ENCODE data around the gene NCOA6. TPM values are rescaled to one million over a fixed set of nuclear protein-coding genes. Genes with fewer than 3 reads are reported as not detected.

The NCOA6 gene
- total RNA-seq, 1 experiment from 2014 or later: 4.7 TPM

DNA sequence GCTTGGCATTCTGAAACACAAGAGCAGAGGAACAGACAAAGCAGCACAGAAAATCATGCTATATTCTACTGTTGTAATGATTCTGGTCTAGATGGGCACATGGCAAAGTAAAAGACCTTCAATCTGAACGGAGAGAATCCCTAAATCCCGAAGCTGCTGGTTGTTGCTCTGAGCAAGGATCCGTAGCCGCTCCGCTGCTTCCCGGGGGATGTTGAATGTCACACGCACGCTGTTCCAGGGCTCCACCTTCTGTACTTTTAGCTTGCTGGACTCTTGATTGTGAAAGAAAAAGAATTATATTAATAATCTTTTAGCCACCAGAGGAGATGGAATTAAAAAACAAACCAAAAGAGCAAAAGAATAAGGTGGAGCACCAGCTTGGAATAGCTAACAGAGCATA, 49.3 kb downstream of the NCOA6 start:
- Histone ChIP-seq H3K27ac (no peak overlapping the region), H3K36me3 (peaks cover 58% of the 10 kb centered on the region), H3K9me3 (replicated peaks) (no peaks in the 10 kb centered on the region), H3K27me3 (replicated peaks) (no peaks in the 10 kb centered on the region), H3K4me1 (replicated peaks) (no peaks in the 10 kb centered on the region), H3K4me3 (no peak overlapping the region)
- DNase-seq (ENCODE audit: low read depth in 1 of 2, low spot score in 2 of 2): no peak

DNA sequence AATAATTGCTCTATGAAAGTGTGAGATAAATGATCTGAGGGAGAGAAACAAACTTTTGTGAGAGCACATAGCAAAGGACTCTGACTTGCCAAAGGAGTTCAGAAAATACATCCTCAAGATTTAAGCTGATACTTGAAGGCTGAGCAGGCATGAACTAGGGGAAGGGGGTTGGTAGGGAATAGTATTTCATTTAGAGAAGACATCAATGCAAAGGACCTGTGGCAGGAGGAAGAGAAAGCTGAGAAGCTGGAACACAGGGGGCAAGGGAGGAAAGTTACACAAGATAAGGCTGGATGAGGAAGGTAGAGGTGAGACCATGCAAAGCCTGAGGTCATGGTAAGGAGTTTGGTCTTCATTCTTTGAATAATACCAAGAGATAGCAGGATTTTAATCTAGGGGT, 50.6 kb downstream of the NCOA6 start:
- Histone ChIP-seq H3K4me3 (no peak overlapping the region), H3K9me3 (replicated peaks) (no peaks in the 10 kb centered on the region), H3K4me1 (replicated peaks) (no peaks in the 10 kb centered on the region), H3K27me3 (replicated peaks) (no peaks in the 10 kb centered on the region), H3K36me3 (peaks cover 49% of the 10 kb centered on the region), H3K27ac (no peak overlapping the region)
- no peak for DNase-seq (ENCODE audit: low read depth in 1 of 2, low spot score in 2 of 2)

- DNase-seq (ENCODE audit: low read depth in 1 of 2, low spot score in 2 of 2): no peak
Observed at GRCh38 chr20:34774449-34774848, 51.0 kb downstream of the NCOA6 start.

GRCh38 chr20:34773726-34774125, 51.7 kb downstream of the NCOA6 start:
- Histone ChIP-seq H3K27me3 (replicated peaks) (no peaks in the 10 kb centered on the region), H3K36me3 (peaks cover 53% of the 10 kb centered on the region), H3K9me3 (replicated peaks) (no peaks in the 10 kb centered on the region), H3K4me3 (no peak overlapping the region), H3K27ac (no peak overlapping the region), H3K4me1 (replicated peaks) (no peaks in the 10 kb centered on the region)
- no peak for DNase-seq (ENCODE audit: low read depth in 1 of 2, low spot score in 2 of 2)

More at GRCh38 chr20:34774449-34774848, 51.0 kb downstream of the NCOA6 start:
- H3K27ac ChIP-seq: no peak overlapping the region
- no peaks in the 10 kb centered on the region for H3K27me3 ChIP-seq (replicated peaks)
- H3K4me3 ChIP-seq: no peak overlapping the region
- H3K4me1 ChIP-seq (replicated peaks): no peaks in the 10 kb centered on the region
- no peaks in the 10 kb centered on the region for H3K9me3 ChIP-seq (replicated peaks)
- peaks cover 46% of the 10 kb centered on the region for H3K36me3 ChIP-seq

- Histone ChIP-seq H3K4me1 (replicated peaks) (no peaks in the 10 kb centered on the region), H3K27me3 (replicated peaks) (no peaks in the 10 kb centered on the region), H3K9me3 (replicated peaks) (no peaks in the 10 kb centered on the region), H3K36me3 (peaks cover 65% of the 10 kb centered on the region), H3K4me3 (no peak overlapping the region), H3K27ac (no peak overlapping the region)
- DNase-seq (ENCODE audit: low read depth in 1 of 2, low spot score in 2 of 2): no peak
Observed at GRCh38 chr20:34772437-34772836, 53.0 kb downstream of the NCOA6 start.

- no peaks in the 10 kb centered on the region for H3K27me3 ChIP-seq (replicated peaks)
- H3K4me1 ChIP-seq (replicated peaks): no peaks in the 10 kb centered on the region
- no peak for DNase-seq (ENCODE audit: low read depth in 1 of 2, low spot score in 2 of 2)
- no peaks in the 10 kb centered on the region for H3K9me3 ChIP-seq (replicated peaks)
- no peak overlapping the region for H3K27ac ChIP-seq
- H3K4me3 ChIP-seq: no peak overlapping the region
- peaks cover 73% of the 10 kb centered on the region for H3K36me3 ChIP-seq
Observed at GRCh38 chr20:34771680-34772081, 53.8 kb downstream of the NCOA6 start.

DNA sequence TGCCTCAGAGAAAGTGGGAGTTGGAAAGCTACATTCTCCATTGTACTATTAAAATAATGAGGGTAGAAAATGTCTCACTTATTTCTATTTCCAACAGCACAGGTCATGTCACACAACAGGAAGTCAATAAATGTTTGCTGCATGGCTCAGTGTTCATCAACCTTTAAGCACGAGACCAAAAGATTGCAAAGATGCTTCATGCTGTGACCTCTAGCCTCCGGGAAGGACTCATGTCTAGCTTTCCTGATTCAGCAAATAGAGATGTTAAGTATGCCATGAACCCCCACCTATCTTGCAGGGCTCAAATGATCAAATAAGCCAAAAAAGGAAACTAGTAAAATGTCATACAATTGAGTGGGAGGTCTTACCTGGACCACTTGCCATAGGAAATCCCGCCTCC, 57.4 kb downstream of the NCOA6 start:
- no peaks in the 10 kb centered on the region for H3K27me3 ChIP-seq (replicated peaks)
- peaks cover 75% of the 10 kb centered on the region for H3K36me3 ChIP-seq
- no peak overlapping the region for H3K4me3 ChIP-seq
- no peaks in the 10 kb centered on the region for H3K4me1 ChIP-seq (replicated peaks)
- DNase-seq (ENCODE audit: low read depth in 1 of 2, low spot score in 2 of 2): no peak
- H3K27ac ChIP-seq: no peak overlapping the region
- no peaks in the 10 kb centered on the region for H3K9me3 ChIP-seq (replicated peaks)

GRCh38 chr20:34762031-34762555, 63.4 kb downstream of the NCOA6 start:
- Histone ChIP-seq H3K27ac (no peak overlapping the region), H3K4me1 (replicated peaks) (no peaks in the 10 kb centered on the region), H3K9me3 (replicated peaks) (no peaks in the 10 kb centered on the region), H3K4me3 (no peak overlapping the region), H3K36me3 (peaks cover 80% of the 10 kb centered on the region), H3K27me3 (replicated peaks) (no peaks in the 10 kb centered on the region)
- no peak for DNase-seq (ENCODE audit: low read depth in 1 of 2, low spot score in 2 of 2)

DNA sequence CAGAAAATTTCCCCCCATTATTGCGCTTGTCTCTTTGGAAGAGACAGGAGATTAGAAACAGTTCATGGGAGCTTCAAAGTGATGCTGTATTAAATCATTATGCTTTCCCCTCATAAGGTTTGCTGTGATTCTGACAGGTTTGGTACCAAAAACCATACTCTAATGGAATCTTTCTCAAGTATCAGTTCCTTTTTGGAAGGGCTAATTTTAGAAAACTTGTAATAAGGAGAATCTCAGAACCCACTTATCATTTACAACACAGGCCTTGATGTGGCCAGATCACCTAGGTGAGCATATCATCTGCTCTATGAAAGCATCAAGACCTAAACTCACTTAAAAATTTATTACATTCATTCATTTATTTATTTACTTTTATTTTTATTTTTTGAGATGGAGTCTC, 70.1 kb downstream of the NCOA6 start:
- Histone ChIP-seq H3K36me3 (peaks cover 68% of the 10 kb centered on the region), H3K4me1 (replicated peaks) (peaks cover 12% of the 10 kb centered on the region), H3K4me3 (no peak overlapping the region), H3K9me3 (replicated peaks) (no peaks in the 10 kb centered on the region), H3K27ac (no peak overlapping the region), H3K27me3 (replicated peaks) (no peaks in the 10 kb centered on the region)
- DNase-seq (ENCODE audit: low read depth in 1 of 2, low spot score in 2 of 2): no peak

DNA sequence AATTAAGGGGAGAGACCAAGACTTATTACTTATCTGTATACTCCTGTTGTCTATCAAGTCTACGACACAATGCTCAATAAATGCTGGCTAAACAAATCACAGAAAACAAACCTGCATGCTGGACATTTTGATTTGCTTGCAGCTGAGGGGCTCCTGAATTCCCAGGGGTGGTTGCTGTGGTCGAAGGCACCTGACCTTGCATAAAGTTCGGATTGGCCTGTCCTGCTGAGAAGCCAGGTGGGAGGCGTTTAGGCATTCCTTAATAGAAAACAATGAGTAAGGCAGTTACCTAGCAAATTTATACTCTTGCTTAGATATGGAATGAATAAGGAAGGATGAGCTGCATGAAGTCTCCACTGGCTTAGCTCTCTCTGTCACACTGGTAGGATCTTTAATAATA, 70.8 kb downstream of the NCOA6 start:
- no peaks in the 10 kb centered on the region for H3K27me3 ChIP-seq (replicated peaks)

DNA sequence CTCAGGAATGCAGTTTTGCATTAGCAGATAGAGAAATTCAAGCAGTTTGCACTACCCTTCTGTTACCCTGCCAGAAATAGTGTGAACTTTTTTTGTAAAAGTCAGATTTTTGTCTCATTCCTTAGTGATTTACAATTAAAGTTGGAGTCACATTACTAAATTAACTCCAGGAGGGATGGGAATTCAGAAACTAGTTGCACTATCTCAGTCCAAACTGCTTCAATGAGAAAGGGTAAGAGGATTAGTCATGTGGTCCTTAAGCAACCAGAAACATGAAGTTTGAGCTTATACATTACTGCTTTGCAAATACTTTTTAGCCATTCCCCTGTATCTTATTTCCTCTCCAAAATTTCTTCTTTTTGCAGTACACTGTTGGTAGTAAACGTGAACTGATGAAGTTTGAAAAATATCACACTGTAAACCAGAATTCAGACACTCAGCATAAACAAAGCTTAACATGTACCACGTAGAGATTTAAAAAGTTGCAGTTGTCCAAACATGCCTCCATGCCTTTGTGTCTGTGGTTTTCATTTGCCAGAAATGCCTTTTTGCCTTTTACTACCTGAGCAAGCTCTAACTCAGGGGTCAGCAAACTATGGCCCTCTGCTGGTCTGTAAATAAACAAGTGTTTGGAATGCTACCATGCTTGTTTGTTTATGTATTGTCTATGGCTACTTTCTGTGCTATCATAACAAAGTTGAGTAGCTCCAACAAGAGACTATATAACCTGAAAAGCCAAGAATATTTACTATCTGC, 71.6 kb downstream of the NCOA6 start:
- H3K36me3 ChIP-seq: peaks cover 69% of the 10 kb centered on the region
- H3K4me3 ChIP-seq: no peak overlapping the region

More for the DNA sequence above, 70.8 kb downstream of the NCOA6 start:
- H3K4me3 ChIP-seq: no peak overlapping the region
- H3K9me3 ChIP-seq (replicated peaks): no peaks in the 10 kb centered on the region
- peaks cover 68% of the 10 kb centered on the region for H3K36me3 ChIP-seq
- no peak overlapping the region for H3K27ac ChIP-seq
- DNase-seq (ENCODE audit: low read depth in 1 of 2, low spot score in 2 of 2): no peak
- peaks cover 12% of the 10 kb centered on the region for H3K4me1 ChIP-seq (replicated peaks)

GRCh38 chr20:34751453-34751852, 74.0 kb downstream of the NCOA6 start:
- Histone ChIP-seq H3K27ac (no peak overlapping the region), H3K9me3 (replicated peaks) (no peaks in the 10 kb centered on the region), H3K4me1 (replicated peaks) (peaks cover 12% of the 10 kb centered on the region), H3K36me3 (peaks cover 60% of the 10 kb centered on the region), H3K27me3 (replicated peaks) (no peaks in the 10 kb centered on the region), H3K4me3 (no peak overlapping the region)
- DNase-seq (ENCODE audit: low read depth in 1 of 2, low spot score in 2 of 2): no peak

More for the DNA sequence above, 71.6 kb downstream of the NCOA6 start:
- H3K4me1 ChIP-seq (replicated peaks): peaks cover 12% of the 10 kb centered on the region
- no peaks in the 10 kb centered on the region for H3K9me3 ChIP-seq (replicated peaks)
- H3K27me3 ChIP-seq (replicated peaks): no peaks in the 10 kb centered on the region
- peak in 1 of 2 experiments; percentile 24 for DNase-seq (ENCODE audit: low read depth in 1 of 2, low spot score in 2 of 2)
- H3K27ac ChIP-seq: no peak overlapping the region

- DNase-seq (ENCODE audit: low read depth in 1 of 2, low spot score in 2 of 2): no peak
- Histone ChIP-seq H3K27me3 (replicated peaks) (no peaks in the 10 kb centered on the region), H3K36me3 (peaks cover 63% of the 10 kb centered on the region), H3K4me3 (no peak overlapping the region), H3K4me1 (replicated peaks) (peaks cover 12% of the 10 kb centered on the region), H3K9me3 (replicated peaks) (no peaks in the 10 kb centered on the region), H3K27ac (no peak overlapping the region)
Observed at GRCh38 chr20:34750484-34750883, 75.0 kb downstream of the NCOA6 start.

DNA sequence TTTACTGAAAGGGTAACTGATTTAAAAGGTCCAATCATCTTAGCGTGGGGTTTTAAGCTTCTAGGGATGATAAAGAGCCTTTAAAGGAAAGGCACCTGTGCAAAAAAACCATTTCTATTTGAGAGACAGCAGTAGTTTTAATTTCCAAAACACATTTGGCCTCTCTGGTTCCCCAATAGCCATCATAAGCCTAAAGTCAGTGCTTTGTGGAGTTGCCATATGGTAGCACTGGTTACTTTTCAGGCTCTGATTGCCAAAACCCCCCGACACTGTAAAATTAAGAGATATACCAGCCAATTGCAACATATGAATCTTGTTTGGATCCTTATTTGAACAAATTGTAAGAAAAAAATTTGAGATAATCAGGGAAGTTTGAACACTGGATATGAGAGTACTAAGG, 76.7 kb downstream of the NCOA6 start:
- H3K4me3 ChIP-seq: no peak overlapping the region
- peaks cover 2% of the 10 kb centered on the region; the same call in 1 of the 2 replicates for H3K4me1 ChIP-seq (replicated peaks)
- H3K27ac ChIP-seq: no peak overlapping the region
- H3K9me3 ChIP-seq (replicated peaks): no peaks in the 10 kb centered on the region
- no peaks in the 10 kb centered on the region for H3K27me3 ChIP-seq (replicated peaks)
- DNase-seq (ENCODE audit: low read depth in 1 of 2, low spot score in 2 of 2): no peak
- peaks cover 66% of the 10 kb centered on the region for H3K36me3 ChIP-seq
